GM12892 (cell line): ENCODE data around the gene ASTE1.

Source experiments
- POLR2A ChIP-seq: IDR thresholded peaks from 2 replicates; pipeline ENCODE4 v1.6.1; 2011; ENCODE audit warnings: low read depth, low read length, control low read depth
- POLR2AphosphoS5 ChIP-seq: IDR thresholded peaks from 2 replicates; pipeline ENCODE4 v1.6.1; 2011; ENCODE audit warnings: low read depth, low read length, control low read depth
- TAF1 ChIP-seq: IDR thresholded peaks from 2 replicates; pipeline ENCODE4 v1.6.1; 2011; ENCODE audit warnings: low read depth, mild to moderate bottlenecking, control low read depth, low read length, borderline replicate concordance

- TF ChIP-seq POLR2A (no peak), TAF1 (no peak), POLR2AphosphoS5 (no peak)
Measured at GRCh38 chr3:130979117-130979516, 47.5 kb downstream of the ASTE1 start.
